GM12891 (cell line): ENCODE results near the gene SLC35F4.
"Not testable (repeated sequence)": the region's sequence is repeated elsewhere in the genome, so short reads cannot be mapped to it uniquely, and the experiment has no call there.

Experiments used
- DNase-seq: peaks from one replicate; pipeline ENCODE4 v3.0.0; 2011; ENCODE audit warnings: low spot score; ENCODE audit not compliant: insufficient read length
- FAIRE-seq: peaks from 2 replicates; lab custom pipeline; 2011; peaks lifted over from hg19 to GRCh38; lab: Jason Lieb, UNC
- PAX5 ChIP-seq: IDR thresholded peaks from 2 replicates; pipeline ENCODE4 v1.6.1; 2011; ENCODE audit warnings: low read length, moderate library complexity, mild to moderate bottlenecking; ENCODE audit not compliant: insufficient read depth, severe bottlenecking
- POLR2A ChIP-seq: IDR thresholded peaks from 2 replicates; pipeline ENCODE4 v1.6.1; 2011; ENCODE audit warnings: low read depth, low read length, control low read depth
- POLR2AphosphoS5 ChIP-seq: IDR thresholded peaks from 2 replicates; pipeline ENCODE4 v1.6.1; 2011; ENCODE audit warnings: low read depth, low read length, control low read depth
- POU2F2 ChIP-seq: IDR thresholded peaks from 2 replicates; pipeline ENCODE4 v1.6.1; 2011; ENCODE audit warnings: low read depth, mild to moderate bottlenecking, control low read depth, low read length, moderate library complexity
- SPI1 ChIP-seq: IDR thresholded peaks from 2 replicates; pipeline ENCODE4 v1.6.1; 2011; ENCODE audit warnings: low read depth, low read length, control low read depth
- TAF1 ChIP-seq: IDR thresholded peaks from 2 replicates; pipeline ENCODE4 v1.6.1; 2011; ENCODE audit warnings: low read depth, low read length, control low read depth

SLC35F4 gene

DNA sequence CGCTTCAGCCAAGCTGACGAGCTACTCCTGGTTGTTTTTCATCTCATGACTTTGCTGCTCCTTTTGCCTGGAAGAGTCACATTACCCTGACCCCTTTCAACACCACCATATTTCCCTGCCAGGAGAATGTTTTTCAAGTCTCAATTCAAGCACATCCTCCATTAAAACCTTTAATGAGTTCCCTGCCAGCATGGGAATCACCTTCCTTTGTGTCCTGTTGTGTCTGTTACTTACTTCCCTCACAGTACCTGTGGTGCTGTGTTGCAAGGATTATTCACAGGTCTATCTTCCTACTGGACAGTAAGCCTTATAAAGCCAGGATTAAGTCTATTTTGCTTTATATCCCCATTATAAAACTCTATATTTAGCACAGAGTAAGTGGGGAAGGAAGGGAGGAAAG lies 13.6 kb upstream of the SLC35F4 start:
- TF ChIP-seq SPI1, result no peak
- TF ChIP-seq POLR2AphosphoS5, result no peak
- no peak for TF ChIP-seq PAX5

DNA sequence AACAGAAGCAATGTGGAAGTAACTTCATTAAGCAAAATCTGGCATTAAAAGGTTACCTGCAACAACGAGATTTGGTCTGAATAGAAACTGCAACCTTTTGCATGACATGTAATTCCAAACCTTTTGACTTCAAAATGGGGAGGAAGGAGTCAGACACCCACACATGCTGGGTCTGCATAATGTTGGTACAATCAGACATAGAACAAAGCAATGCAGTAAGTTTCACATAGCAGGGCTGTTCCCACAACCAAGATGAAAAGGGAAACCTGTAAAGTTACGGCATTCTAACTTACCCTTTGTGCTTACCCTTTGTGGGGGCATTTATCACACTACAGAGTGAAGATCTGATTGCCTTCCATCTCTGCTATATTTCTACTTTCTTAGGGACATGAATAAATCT lies 10.1 kb upstream of the SLC35F4 start:
- DNase-seq, result no peak
- FAIRE-seq, result no peak
- TF ChIP-seq TAF1, result no peak
- TF ChIP-seq POLR2AphosphoS5, result no peak
- TF ChIP-seq POLR2A, result no peak
- no peak for TF ChIP-seq POU2F2
- no peak for TF ChIP-seq PAX5
- TF ChIP-seq SPI1, result no peak

More for the DNA sequence above, 13.6 kb upstream of the SLC35F4 start:
- no peak for FAIRE-seq
- DNase-seq, result no peak

- no peak for DNase-seq
- TF ChIP-seq POLR2A (no peak), POU2F2 (no peak), SPI1 (no peak), PAX5 (no peak), TAF1 (no peak), POLR2AphosphoS5 (no peak)
- FAIRE-seq, result no peak
Observed at GRCh38 chr14:57875296-57875695, 9.4 kb upstream of the SLC35F4 start.

DNA sequence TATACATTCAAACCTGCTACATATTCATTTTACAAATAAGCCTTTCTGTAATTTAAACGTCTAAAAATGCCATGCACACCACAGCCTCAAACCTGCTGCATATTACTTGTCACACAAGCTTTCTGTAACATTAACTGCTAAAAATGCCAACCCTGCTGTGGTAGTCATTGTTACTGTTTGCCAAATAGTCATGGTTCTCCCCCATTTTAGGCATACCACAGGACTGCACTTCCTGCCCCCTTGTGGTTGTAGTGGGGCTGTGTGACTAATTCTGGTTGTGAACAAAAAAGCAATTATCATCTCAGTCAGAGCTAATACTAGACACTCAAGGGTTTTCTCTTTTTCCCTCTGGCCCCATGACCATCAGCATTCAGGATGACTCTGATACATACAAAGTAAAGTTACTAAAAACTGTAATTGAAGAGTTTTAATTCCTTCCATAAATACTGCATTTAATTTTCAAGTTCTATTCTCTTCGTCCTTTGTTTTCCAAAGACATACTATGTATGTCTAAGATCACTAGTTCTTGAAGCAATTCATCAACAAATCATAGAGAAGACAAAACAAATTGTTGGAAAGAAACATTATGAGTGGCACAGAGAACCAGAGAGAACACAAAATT lies 5.7 kb upstream of the SLC35F4 start:
- FAIRE-seq, result peak; percentile 45
- no peak for TF ChIP-seq POLR2AphosphoS5
- TF ChIP-seq PAX5, result no peak
- no peak for TF ChIP-seq SPI1
- TF ChIP-seq POU2F2, result no peak
- no peak for TF ChIP-seq POLR2A
- no peak for TF ChIP-seq TAF1
- no peak for DNase-seq

DNA sequence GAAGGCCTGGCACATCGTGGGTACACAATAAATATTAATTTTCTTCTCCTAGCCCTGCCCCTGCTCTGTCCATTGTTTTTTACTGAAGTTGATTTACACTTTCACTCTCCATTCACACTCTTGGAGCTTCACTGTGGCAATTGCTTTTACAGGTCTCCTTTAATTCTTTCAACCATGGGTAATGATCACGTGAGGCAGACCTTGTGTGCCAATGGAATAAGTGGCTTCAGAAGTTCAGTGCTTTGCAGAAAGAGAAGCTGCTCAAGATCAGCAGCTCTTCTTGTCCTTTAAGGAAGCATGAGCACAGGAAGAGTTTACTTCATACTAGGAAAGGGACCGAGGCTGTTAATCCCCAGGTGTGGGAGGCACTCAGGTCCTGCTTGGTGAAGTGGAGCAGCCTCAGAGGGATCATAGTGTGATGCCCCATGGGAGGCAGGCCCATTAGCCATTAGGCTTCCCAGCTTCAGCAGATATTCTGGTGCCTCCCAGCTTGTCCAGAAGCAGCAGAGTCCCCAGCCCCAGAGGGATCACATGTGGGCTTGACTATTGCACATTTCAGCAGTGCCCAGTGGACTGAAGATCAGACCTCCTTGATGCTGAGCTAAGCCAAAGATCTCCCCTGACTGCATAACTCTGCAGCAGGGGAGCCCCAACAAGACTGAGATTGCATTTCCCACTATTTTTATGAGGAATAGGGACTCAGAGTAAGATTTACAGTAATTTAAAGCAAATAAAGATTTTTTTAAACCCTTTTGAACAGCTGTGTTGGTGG lies 5.0 kb upstream of the SLC35F4 start:
- no peak for TF ChIP-seq PAX5
- no peak for TF ChIP-seq POLR2A
- TF ChIP-seq POLR2AphosphoS5, result no peak
- no peak for TF ChIP-seq SPI1
- TF ChIP-seq POU2F2, result no peak
- no peak for TF ChIP-seq TAF1
- FAIRE-seq, result no peak
- no peak for DNase-seq

DNA sequence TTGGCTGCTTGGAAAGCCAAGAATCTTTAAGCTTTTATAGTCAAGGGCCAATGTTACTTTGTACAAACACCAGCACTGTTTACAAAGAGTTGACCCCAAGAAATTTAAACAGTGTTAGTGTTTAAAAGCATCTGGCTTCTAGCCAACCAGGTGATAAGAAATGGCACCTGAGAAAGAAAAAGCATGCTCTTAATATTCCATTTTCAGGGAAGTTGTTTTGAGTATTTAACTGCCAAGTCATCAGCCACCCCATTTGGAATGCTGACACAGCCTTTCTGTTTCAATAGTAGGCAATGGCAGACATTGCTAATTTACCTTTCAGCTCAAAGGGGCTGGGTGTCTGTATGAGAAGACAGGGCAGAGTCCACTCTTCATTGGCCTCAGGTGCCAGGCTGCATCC lies 3.7 kb upstream of the SLC35F4 start:
- FAIRE-seq (no peak), DNase-seq (no peak)

GRCh38 chr14:57866199-57866705 lies 360 bp upstream of the SLC35F4 start:
- TF ChIP-seq TAF1 (no peak), POU2F2 (no peak), POLR2AphosphoS5 (no peak), SPI1 (no peak), POLR2A (no peak), PAX5 (no peak)
- DNase-seq (no peak), FAIRE-seq (no peak)

More for the DNA sequence above, 3.7 kb upstream of the SLC35F4 start:
- TF ChIP-seq POU2F2, result no peak
- no peak for TF ChIP-seq PAX5
- no peak for TF ChIP-seq POLR2AphosphoS5
- no peak for TF ChIP-seq SPI1
- no peak for TF ChIP-seq POLR2A
- TF ChIP-seq TAF1, result no peak

DNA sequence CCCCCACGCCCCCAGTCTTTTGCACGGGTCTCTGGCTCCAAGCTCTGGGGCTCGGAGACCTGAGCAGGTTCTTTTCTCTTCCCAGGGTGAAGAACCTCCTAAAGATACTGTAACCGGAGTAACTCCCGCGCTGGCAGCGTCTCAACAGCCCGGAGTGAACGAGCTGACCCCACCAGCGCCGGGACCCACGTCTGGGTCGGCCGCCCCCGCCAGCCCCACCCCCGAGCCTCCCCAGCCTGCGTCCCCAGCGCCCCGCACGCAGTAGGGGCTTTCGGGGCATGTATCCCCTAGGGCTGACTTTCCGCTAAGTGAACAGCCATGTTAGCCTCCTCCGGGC lies 858 bp downstream of the SLC35F4 start:
- no peak for DNase-seq
- no peak for TF ChIP-seq POU2F2
- no peak for TF ChIP-seq PAX5
- TF ChIP-seq POLR2AphosphoS5, result no peak
- TF ChIP-seq TAF1, result no peak
- TF ChIP-seq SPI1, result no peak
- no peak for TF ChIP-seq POLR2A
- FAIRE-seq, result no peak

GRCh38 chr14:57864659-57865058 lies 1.2 kb downstream of the SLC35F4 start:
- FAIRE-seq, result no peak
- DNase-seq, result no peak
- TF ChIP-seq SPI1 (no peak), POLR2A (no peak), POLR2AphosphoS5 (no peak)

- DNase-seq, result no peak
- TF ChIP-seq POLR2AphosphoS5 (no peak), POU2F2 (no peak), PAX5 (no peak), SPI1 (no peak), POLR2A (no peak), TAF1 (no peak)
- FAIRE-seq, result no peak
Observed at GRCh38 chr14:57863471-57863870, 2.4 kb downstream of the SLC35F4 start.

DNA sequence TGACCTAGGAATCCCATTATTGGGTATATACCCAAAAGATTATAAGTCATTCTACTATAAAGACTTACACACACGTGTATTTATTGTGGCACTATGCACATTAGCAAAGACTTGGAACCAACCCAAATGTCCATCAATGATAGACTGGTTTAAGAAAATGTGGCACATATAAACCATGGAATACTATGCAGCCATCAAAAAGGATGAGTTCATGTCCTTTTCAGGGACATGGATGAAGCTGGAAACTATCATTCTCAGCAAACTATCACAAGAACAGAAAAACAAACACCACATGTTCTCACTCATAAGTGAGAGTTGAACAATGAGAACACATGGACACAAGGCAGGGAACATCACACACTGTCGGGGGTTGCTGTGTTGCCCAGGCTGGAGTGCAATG lies 10.2 kb downstream of the SLC35F4 start:
- not testable (repeated sequence) for DNase-seq, FAIRE-seq
